ENCODE measurements around the gene GFRAL. TPM values are rescaled to one million over a fixed set of nuclear protein-coding genes. Genes with fewer than 3 reads are reported as not detected.

The GFRAL gene
- total and polyA plus RNA-seq, 2 donors (not counting 1 experiment from before 2014, with no cell fraction given): not detected

- no peaks in the 10 kb centered on the region for H3K4me1 ChIP-seq (ENCODE audit: control insufficient read depth, extremely low read depth, insufficient read depth, low read length)
- no peak overlapping the region for H2AFZ ChIP-seq (ENCODE audit: low read length)
- H3K9me3 ChIP-seq (ENCODE audit: control insufficient read depth, insufficient read depth, low read depth, low read length): no peaks in the 10 kb centered on the region
- H3K4me2 ChIP-seq (ENCODE audit: extremely low read depth, insufficient read depth, low read length): no peak overlapping the region
- no peak for DNase-seq (ENCODE audit: low read depth in 2 of 2)
- H3K36me3 ChIP-seq (ENCODE audit: control insufficient read depth, insufficient read depth, low read length): no peaks in the 10 kb centered on the region
- no peak overlapping the region for H3K9ac ChIP-seq (ENCODE audit: insufficient read depth, low read length)
- no peak overlapping the region for H3K4me3 ChIP-seq (replicated peaks in 1 of 4; ENCODE audit: control extremely low read depth in 1 of 4, insufficient read depth in 1 of 4, low read depth in 3 of 4, low read length in 4 of 4)
- no peaks in the 10 kb centered on the region for H3K27me3 ChIP-seq (ENCODE audit: control insufficient read depth, insufficient read depth, low read length)
- no peaks in the 10 kb centered on the region for H4K20me1 ChIP-seq (ENCODE audit: control insufficient read depth, extremely low read depth, insufficient read depth, low read length)
- TF ChIP-seq CTCF (conservative IDR thresholded peaks at IDR 0.05 in 1 of 2, IDR thresholded peaks at IDR 0.05 in 1 of 2; ENCODE audit: low read depth in 1 of 2, low read length in 2 of 2) (no peak), EZH2 (IDR thresholded peaks at IDR 0.05; ENCODE audit: low read length, missing control alignments) (no peak)
- H3K27ac ChIP-seq (ENCODE audit: insufficient read depth, low read length): no peak overlapping the region
- no peaks in the 10 kb centered on the region for H3K79me2 ChIP-seq (ENCODE audit: control insufficient read depth, insufficient read depth, low read length)
Measured at GRCh38 chr6:55282115-55282514, 45.2 kb upstream of the GFRAL start.

DNA sequence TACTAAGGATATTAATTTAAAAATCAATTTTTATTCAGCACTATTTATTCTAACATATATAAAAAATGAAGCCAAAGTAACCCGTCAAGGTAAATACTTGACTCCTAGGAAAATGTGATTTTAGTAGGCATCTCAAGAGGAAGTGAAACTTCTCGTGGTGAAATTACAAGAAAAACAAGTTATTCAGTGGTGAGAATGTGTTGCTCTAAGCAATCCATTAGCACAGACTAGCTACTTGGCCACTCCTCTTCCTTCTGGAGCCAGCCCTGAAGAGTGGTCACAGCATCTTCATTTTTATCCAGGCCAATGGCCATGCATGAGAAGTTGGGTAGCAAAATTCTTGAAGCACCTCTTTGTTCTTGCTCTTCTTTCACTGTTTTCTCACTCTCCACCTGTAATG, 40.4 kb upstream of the GFRAL start:
- Histone ChIP-seq H3K79me2 (ENCODE audit: control insufficient read depth, insufficient read depth, low read length) (no peaks in the 10 kb centered on the region), H3K4me2 (ENCODE audit: extremely low read depth, insufficient read depth, low read length) (no peak overlapping the region), H3K27ac (ENCODE audit: insufficient read depth, low read length) (no peak overlapping the region), H4K20me1 (ENCODE audit: control insufficient read depth, extremely low read depth, insufficient read depth, low read length) (no peaks in the 10 kb centered on the region), H3K36me3 (ENCODE audit: control insufficient read depth, insufficient read depth, low read length) (no peaks in the 10 kb centered on the region), H3K9ac (ENCODE audit: insufficient read depth, low read length) (no peak overlapping the region), H3K27me3 (ENCODE audit: control insufficient read depth, insufficient read depth, low read length) (no peaks in the 10 kb centered on the region), H3K4me3 (replicated peaks in 1 of 4; ENCODE audit: control extremely low read depth in 1 of 4, insufficient read depth in 1 of 4, low read depth in 3 of 4, low read length in 4 of 4) (no peak overlapping the region), H2AFZ (ENCODE audit: low read length) (no peak overlapping the region), H3K9me3 (ENCODE audit: control insufficient read depth, insufficient read depth, low read depth, low read length) (no peaks in the 10 kb centered on the region), H3K4me1 (ENCODE audit: control insufficient read depth, extremely low read depth, insufficient read depth, low read length) (no peaks in the 10 kb centered on the region)
- DNase-seq (ENCODE audit: low read depth in 2 of 2): no peak
- TF ChIP-seq EZH2 (IDR thresholded peaks at IDR 0.05; ENCODE audit: low read length, missing control alignments): no peak
- no peak for TF ChIP-seq CTCF (conservative IDR thresholded peaks at IDR 0.05 in 1 of 2, IDR thresholded peaks at IDR 0.05 in 1 of 2; ENCODE audit: low read depth in 1 of 2, low read length in 2 of 2)

GRCh38 chr6:55290736-55291135, 36.5 kb upstream of the GFRAL start:
- H3K4me1 ChIP-seq (ENCODE audit: control insufficient read depth, extremely low read depth, insufficient read depth, low read length): no peaks in the 10 kb centered on the region
- DNase-seq (ENCODE audit: low read depth in 2 of 2): no peak
- H3K4me3 ChIP-seq (replicated peaks in 1 of 4; ENCODE audit: control extremely low read depth in 1 of 4, insufficient read depth in 1 of 4, low read depth in 3 of 4, low read length in 4 of 4): no peak overlapping the region
- TF ChIP-seq EZH2 (IDR thresholded peaks at IDR 0.05; ENCODE audit: low read length, missing control alignments) (no peak), CTCF (conservative IDR thresholded peaks at IDR 0.05 in 1 of 2, IDR thresholded peaks at IDR 0.05 in 1 of 2; ENCODE audit: low read depth in 1 of 2, low read length in 2 of 2) (no peak)
- H3K27ac ChIP-seq (ENCODE audit: insufficient read depth, low read length): no peak overlapping the region
- no peaks in the 10 kb centered on the region for H3K9me3 ChIP-seq (ENCODE audit: control insufficient read depth, insufficient read depth, low read depth, low read length)
- H4K20me1 ChIP-seq (ENCODE audit: control insufficient read depth, extremely low read depth, insufficient read depth, low read length): no peaks in the 10 kb centered on the region
- no peak overlapping the region for H3K9ac ChIP-seq (ENCODE audit: insufficient read depth, low read length)
- H3K4me2 ChIP-seq (ENCODE audit: extremely low read depth, insufficient read depth, low read length): no peak overlapping the region
- H2AFZ ChIP-seq (ENCODE audit: low read length): no peak overlapping the region
- no peaks in the 10 kb centered on the region for H3K36me3 ChIP-seq (ENCODE audit: control insufficient read depth, insufficient read depth, low read length)
- no peaks in the 10 kb centered on the region for H3K79me2 ChIP-seq (ENCODE audit: control insufficient read depth, insufficient read depth, low read length)
- H3K27me3 ChIP-seq (ENCODE audit: control insufficient read depth, insufficient read depth, low read length): no peaks in the 10 kb centered on the region

Data from fibroblast of lung (primary cell).